OCI-LY3 (cell line): Measurements from ENCODE around the gene IL17A.

Experiments
- CTCF ChIP-seq: fragments of 200-600, 300-600 bp; sonication (generic); IDR thresholded peaks from 2 replicates; pipeline ENCODE4 v1.5.1; 2014; ENCODE audit warnings: antibody characterized with exemption, low read length, low read depth
- EZH2phosphoT487 ChIP-seq: fragments of 200-600 bp; shearing (Covaris generic); IDR thresholded peaks from 2 replicates; pipeline ENCODE4 v1.6.1; 2018; ENCODE audit warnings: antibody characterized with exemption, mixed run types, low read depth

GRCh38 chr6:52216932-52217575 lies 30.9 kb downstream of the IL17A start:
- TF ChIP-seq CTCF (no peak), EZH2phosphoT487 (no peak)
